BLaER1 treated with 17β-estradiol and CSF1 and Interleukin-3, amounts not matched to agents 10 nM and 100 nM (cell line): ENCODE measurements around the gene FITM1.

Experiments
- H3K27ac ChIP-seq, 11 experiments: shearing (Covaris generic); formaldehyde crosslinking; 2 replicates each; pipeline ENCODE4 v1.8.1; 2022
- H3K27me3 ChIP-seq, 11 experiments: shearing (Covaris generic); formaldehyde crosslinking; 2 replicates each; pipeline ENCODE4 v1.8.1; 2022
- H3K36me3 ChIP-seq, 11 experiments: shearing (Covaris generic); formaldehyde crosslinking; 2 replicates each; pipeline ENCODE4 v1.8.1; 2022
- H3K4me1 ChIP-seq, 10 experiments: shearing (Covaris generic); formaldehyde crosslinking; 2 replicates each; pipeline ENCODE4 v1.8.1; 2022
- H3K4me2 ChIP-seq, 11 experiments: shearing (Covaris generic); formaldehyde crosslinking; 2 replicates each; pipeline ENCODE4 v1.8.1; 2022
- H3K4me3 ChIP-seq, 10 experiments: shearing (Covaris generic); formaldehyde crosslinking; 2 replicates each; pipeline ENCODE4 v1.8.1; 2022
- H3K9ac ChIP-seq, 11 experiments: shearing (Covaris generic); formaldehyde crosslinking; 2 replicates each; pipeline ENCODE4 v1.8.1; 2022
- H3K9me3 ChIP-seq, 11 experiments: shearing (Covaris generic); formaldehyde crosslinking; replicated peaks in 1 of 11; 2 replicates each; pipeline ENCODE4 v1.8.1; 2022
- H4K20me1 ChIP-seq, 11 experiments: shearing (Covaris generic); formaldehyde crosslinking; 2 replicates each; pipeline ENCODE4 v1.8.1; 2022
- Cebpa-rat ChIP-seq, 11 experiments: shearing (Covaris generic); IDR thresholded peaks; 2 replicates each; pipeline ENCODE4 v1.8.1; 2022

FITM1 gene

GRCh38 chr14:24086193-24086955 is 44.1 kb upstream of the FITM1 start:
- no peak overlapping the region for H3K27ac ChIP-seq
- H3K27me3 ChIP-seq, result peaks cover 0 to 19% (median 11%) of the 10 kb centered on the region in 11 experiments; a peak in 12 of 22 replicates
- H3K9ac ChIP-seq, result no peak overlapping the region
- peaks cover 8 to 32% (median 19%) of the 10 kb centered on the region in 10 experiments for H3K4me1 ChIP-seq
- no peaks in the 10 kb centered on the region for H3K9me3 ChIP-seq
- H3K36me3 ChIP-seq, result no peaks in the 10 kb centered on the region
- 0 out of 22 replicates have a peak, but pooled peaks cover 0 to 9% (median 0%) of the 10 kb centered on the region in 11 experiments for H4K20me1 ChIP-seq
- no peak for TF ChIP-seq Cebpa-rat (IDR thresholded peaks at IDR 0.05)
- no peak overlapping the region for H3K4me3 ChIP-seq
- H3K4me2 ChIP-seq, result no peak overlapping the region

GRCh38 chr14:24087004-24087403 is 43.5 kb upstream of the FITM1 start:
- peaks cover 10 to 28% (median 16%) of the 10 kb centered on the region in 10 experiments for H3K4me1 ChIP-seq
- 0 out of 22 replicates have a peak, but pooled peaks cover 0 to 9% (median 0%) of the 10 kb centered on the region in 11 experiments for H4K20me1 ChIP-seq
- TF ChIP-seq Cebpa-rat (IDR thresholded peaks at IDR 0.05), result no peak
- no peaks in the 10 kb centered on the region for H3K36me3 ChIP-seq
- no peaks in the 10 kb centered on the region for H3K9me3 ChIP-seq
- no peak overlapping the region for H3K27ac ChIP-seq
- H3K4me3 ChIP-seq, result no peak overlapping the region
- H3K27me3 ChIP-seq, result peaks cover 0 to 13% (median 5%) of the 10 kb centered on the region in 11 experiments; a peak in 12 of 22 replicates
- no peak overlapping the region for H3K4me2 ChIP-seq
- H3K9ac ChIP-seq, result no peak overlapping the region

GRCh38 chr14:24088095-24088494 is 42.4 kb upstream of the FITM1 start:
- TF ChIP-seq Cebpa-rat (IDR thresholded peaks at IDR 0.05), result no peak
- Histone ChIP-seq H3K4me3 (no peak overlapping the region), H4K20me1 (no peaks in the 10 kb centered on the region), H3K4me2 (no peak overlapping the region), H3K36me3 (no peaks in the 10 kb centered on the region; a peak in 1 of 22 replicates), H3K9me3 (no peaks in the 10 kb centered on the region), H3K27ac (no peak overlapping the region), H3K27me3 (peaks cover 0 to 2% (median 0%) of the 10 kb centered on the region in 11 experiments; a peak in 2 of 22 replicates), H3K4me1 (peaks cover 18 to 33% (median 26%) of the 10 kb centered on the region in 10 experiments), H3K9ac (no peak overlapping the region)

GRCh38 chr14:24089890-24090289 is 40.6 kb upstream of the FITM1 start:
- H3K4me2 ChIP-seq, result peak overlapping the region in 1 of 11 experiments; percentile 14; a peak in 1 of 22 replicates
- H3K36me3 ChIP-seq, result no peaks in the 10 kb centered on the region; a peak in 1 of 22 replicates
- no peak overlapping the region for H3K27ac ChIP-seq
- H4K20me1 ChIP-seq, result no peaks in the 10 kb centered on the region
- TF ChIP-seq Cebpa-rat (IDR thresholded peaks at IDR 0.05), result no peak
- no peak overlapping the region for H3K4me3 ChIP-seq
- no peak overlapping the region for H3K9ac ChIP-seq
- no peaks in the 10 kb centered on the region for H3K9me3 ChIP-seq
- no peaks in the 10 kb centered on the region for H3K27me3 ChIP-seq
- peaks cover 25 to 34% (median 29%) of the 10 kb centered on the region in 10 experiments for H3K4me1 ChIP-seq

- TF ChIP-seq Cebpa-rat (IDR thresholded peaks at IDR 0.05), result no peak
- no peaks in the 10 kb centered on the region for H3K9me3 ChIP-seq
- H3K27me3 ChIP-seq, result no peaks in the 10 kb centered on the region
- H4K20me1 ChIP-seq, result peaks cover 0 to 16% (median 0%) of the 10 kb centered on the region in 11 experiments; a peak in 5 of 22 replicates
- H3K27ac ChIP-seq, result no peak overlapping the region; a peak in 1 of 22 replicates
- H3K9ac ChIP-seq, result no peak overlapping the region
- H3K36me3 ChIP-seq, result peaks cover 5 to 15% (median 9%) of the 10 kb centered on the region in 11 experiments; a peak in 19 of 22 replicates
- H3K4me2 ChIP-seq, result peak overlapping the region in 6 of 11 experiments; percentile 72 to 91 (median 86); a peak in 9 of 22 replicates
- no peak overlapping the region for H3K4me3 ChIP-seq
- H3K4me1 ChIP-seq, result peaks cover 41 to 52% (median 48%) of the 10 kb centered on the region in 10 experiments
Measured at GRCh38 chr14:24092110-24092504, 38.4 kb upstream of the FITM1 start.

- peak overlapping the region; percentile 94 to 100 (median 98); a peak in 19 of 22 replicates for H3K27ac ChIP-seq
- no peaks in the 10 kb centered on the region for H3K9me3 ChIP-seq
- peak overlapping the region; percentile 72 to 94 (median 90) for H3K4me2 ChIP-seq
- peaks cover 9 to 20% (median 15%) of the 10 kb centered on the region in 11 experiments for H3K36me3 ChIP-seq
- no peaks in the 10 kb centered on the region for H3K27me3 ChIP-seq
- peaks cover 41 to 52% (median 48%) of the 10 kb centered on the region in 10 experiments for H3K4me1 ChIP-seq
- no peak for TF ChIP-seq Cebpa-rat (IDR thresholded peaks at IDR 0.05)
- H3K9ac ChIP-seq, result peak overlapping the region in 3 of 11 experiments; percentile 5 to 100 (median 95); a peak in 3 of 22 replicates
- H3K4me3 ChIP-seq, result no peak overlapping the region
- H4K20me1 ChIP-seq, result peaks cover 0 to 21% (median 0%) of the 10 kb centered on the region in 11 experiments; a peak in 5 of 22 replicates
Measured at GRCh38 chr14:24092505-24093206, 37.8 kb upstream of the FITM1 start.

- H3K9ac ChIP-seq, result peak overlapping the region; percentile 65 to 100 (median 97); a peak in 21 of 22 replicates
- no peaks in the 10 kb centered on the region for H3K27me3 ChIP-seq
- H3K4me1 ChIP-seq, result peaks cover 41 to 57% (median 48%) of the 10 kb centered on the region in 10 experiments
- peaks cover 16 to 27% (median 22%) of the 10 kb centered on the region in 11 experiments for H3K36me3 ChIP-seq
- no peak for TF ChIP-seq Cebpa-rat (IDR thresholded peaks at IDR 0.05)
- peak overlapping the region; percentile 94 to 100 (median 98); a peak in 21 of 22 replicates for H3K27ac ChIP-seq
- peak overlapping the region in 9 of 10 experiments; percentile 73 to 97 (median 87); a peak in 17 of 20 replicates for H3K4me3 ChIP-seq
- peaks cover 0 to 28% (median 0%) of the 10 kb centered on the region in 11 experiments; a peak in 7 of 22 replicates for H4K20me1 ChIP-seq
- H3K9me3 ChIP-seq, result no peaks in the 10 kb centered on the region
- H3K4me2 ChIP-seq, result peak overlapping the region; percentile 72 to 94 (median 90)
Measured at GRCh38 chr14:24093207-24093900, 37.1 kb upstream of the FITM1 start.
